GM12878 (cell line): ENCODE results near the gene CD93. TPM values are rescaled to one million over a fixed set of nuclear protein-coding genes. Genes with fewer than 3 reads are reported as not detected.

Source experiments
- ATAC-seq: fragments of 200-7000 bp; cut with Tn5 transposase; 3 replicates; pipeline ENCODE4 v1.9.1; 2020; ENCODE audit warnings: mild to moderate bottlenecking, moderate library complexity
- BruUV-seq: library from RNA; stranded (reverse); fragments of 400-500 nt; replicated peaks from 2 replicates; lab custom pipeline; 2021; lab: Mats Ljungman, UMichigan
- CTCF ChIA-PET: fragments of 300-600 bp; sonication (Branson Sonifier 250); formaldehyde crosslinking; extraction: SDS; loops from one replicate; lab custom pipeline; 2021; ENCODE audit warnings: inconsistent platforms; lab: Yijun Ruan, JAX
- POLR2A ChIA-PET: fragments of 350-600 bp; formaldehyde crosslinking; extraction: SDS; loops from one replicate; lab custom pipeline; 2021; ENCODE audit warnings: inconsistent platforms; lab: Charles Lee
- RAD21 ChIA-PET: fragments of 300-600 bp; sonication (Branson Sonifier 250); formaldehyde crosslinking; loops from one replicate; lab custom pipeline; 2023; ENCODE audit warnings: antibody characterized with exemption; ENCODE audit not compliant: unreplicated experiment; lab: Charles Lee
- SMC1A ChIA-PET: fragments of 300-600 bp; sonication (Branson Sonifier 250); formaldehyde crosslinking; loops from one replicate; lab custom pipeline; 2023; ENCODE audit not compliant: unreplicated experiment, uncharacterized antibody; lab: Charles Lee
- DNase-seq: peaks from one replicate; pipeline ENCODE4 v3.0.0-alpha.2; 2011; ENCODE audit warnings: low read depth, low spot score
- FAIRE-seq: peaks from 3 replicates; lab custom pipeline; 2011; peaks lifted over from hg19 to GRCh38; lab: Jason Lieb, UNC
- H2AFZ ChIP-seq: 2 replicates; pipeline ENCODE4 v1.6.0; 2011; ENCODE audit warnings: low read depth, low read length, control low read depth; ENCODE audit not compliant: control insufficient read depth
- H3K27ac ChIP-seq: 2 replicates; pipeline ENCODE4 v1.5.1; 2011; ENCODE audit warnings: control low read depth; ENCODE audit not compliant: control insufficient read depth, insufficient read depth
- H3K27me3 ChIP-seq, 2 experiments: replicated peaks in 1 of 2; 2 replicates each; pipeline versions ENCODE4 v1.6.0 to v1.6.1; 2011; ENCODE audit warnings: low read length in 1 of 2; ENCODE audit not compliant: control insufficient read depth in 2 of 2, insufficient read depth in 2 of 2
- H3K36me3 ChIP-seq, 2 experiments: 2 replicates each; pipeline ENCODE4 v1.5.1; 2011; ENCODE audit warnings: low read length in 1 of 2; ENCODE audit not compliant: control insufficient read depth in 2 of 2, insufficient read depth in 2 of 2
- H3K4me1 ChIP-seq: 2 replicates; pipeline ENCODE4 v1.6.1; 2011; ENCODE audit warnings: mild to moderate bottlenecking, low read length, moderate library complexity, mixed read lengths; ENCODE audit not compliant: control insufficient read depth, insufficient read depth
- H3K4me2 ChIP-seq: 2 replicates; pipeline ENCODE4 v1.6.0; 2011; ENCODE audit warnings: control low read depth; ENCODE audit not compliant: control insufficient read depth, insufficient read depth
- H3K4me3 ChIP-seq: fragments of 200-600 bp; sonication (generic); 2 replicates; pipeline ENCODE4 v1.5.1; 2016
- H3K79me2 ChIP-seq: 2 replicates; pipeline ENCODE4 v1.6.0; 2011; ENCODE audit warnings: low read length; ENCODE audit not compliant: control insufficient read depth, insufficient read depth
- H3K9ac ChIP-seq: 2 replicates; pipeline ENCODE4 v1.8.0; 2011; ENCODE audit warnings: low read length, control low read depth, mixed read lengths; ENCODE audit not compliant: control insufficient read depth, insufficient read depth
- H3K9me3 ChIP-seq: replicated peaks from 3 replicates; pipeline ENCODE4 v1.5.1; 2011; ENCODE audit warnings: mild to moderate bottlenecking, low read length; ENCODE audit not compliant: control insufficient read depth, insufficient read depth
- H4K20me1 ChIP-seq: 2 replicates; pipeline ENCODE4 v1.6.0; 2011; ENCODE audit not compliant: control insufficient read depth, insufficient read depth
- ATF7 ChIP-seq: fragments of 450-650 bp; IDR thresholded peaks from 2 replicates; pipeline ENCODE4 v1.6.1; 2016; ENCODE audit warnings: low read depth, mild to moderate bottlenecking
- BRCA1 ChIP-seq: IDR thresholded peaks from 2 replicates; pipeline ENCODE4 v1.6.1; 2011; ENCODE audit warnings: low read depth, low read length, improper control_type of control experiment
- CREB1 ChIP-seq: IDR thresholded peaks from 2 replicates; pipeline ENCODE4 v1.6.1; 2012; ENCODE audit warnings: low read depth, mild to moderate bottlenecking, inconsistent platforms
- EGR1 ChIP-seq, 2 experiments: IDR thresholded peaks; 1 replicate in 1 of 2; 2 replicates in 1 of 2; pipeline ENCODE4 v1.6.1; 2011 to 2012; ENCODE audit warnings: low read depth in 2 of 2, low read length in 2 of 2, borderline replicate concordance in 1 of 2, mild to moderate bottlenecking in 1 of 2, moderate library complexity in 1 of 2
- FOS ChIP-seq: IDR thresholded peaks from 3 replicates; pipeline ENCODE4 v1.6.1; 2011; ENCODE audit warnings: borderline replicate concordance; ENCODE audit not compliant: insufficient read length; ENCODE audit errors: extremely low read depth
- JUNB ChIP-seq: IDR thresholded peaks from 2 replicates; pipeline ENCODE4 v1.6.1; 2016; ENCODE audit warnings: antibody characterized with exemption, mild to moderate bottlenecking
- KAT2A ChIP-seq: conservative IDR thresholded peaks from 2 replicates; pipeline ENCODE4 v1.6.1; 2011; ENCODE audit warnings: low read depth, low read length; ENCODE audit not compliant: control insufficient read depth
- MEF2B ChIP-seq: fragments of 450-650 bp; IDR thresholded peaks from 2 replicates; pipeline ENCODE4 v1.6.1; 2018; ENCODE audit warnings: mild to moderate bottlenecking, moderate library complexity; ENCODE audit not compliant: partially characterized antibody, poor library complexity, severe bottlenecking
- NFIC ChIP-seq: IDR thresholded peaks from 2 replicates; pipeline ENCODE4 v1.6.1; 2012; ENCODE audit warnings: low read depth, mild to moderate bottlenecking, inconsistent platforms, low read length, moderate library complexity
- TARDBP ChIP-seq: IDR thresholded peaks from 2 replicates; pipeline ENCODE4 v1.6.1; 2016; ENCODE audit warnings: borderline replicate concordance
- YBX1 ChIP-seq: fragments of 450-650 bp; IDR thresholded peaks from 2 replicates; pipeline ENCODE4 v1.6.1; 2016; ENCODE audit warnings: antibody characterized with exemption
- ZSCAN29 ChIP-seq: fragments of 450-650 bp; IDR thresholded peaks from 2 replicates; pipeline ENCODE4 v1.6.1; 2017; ENCODE audit warnings: mild to moderate bottlenecking, moderate library complexity
- WGBS: methylation state at CpG from one replicate; pipeline ENCODE4 v1.1.6; 2016; ENCODE audit warnings: low lambda C conversion rate; ENCODE audit not compliant: insufficient replicate concordance, insufficient coverage; ENCODE audit errors: missing lambda C conversion rate; 5-methylcytosine and 5-hydroxymethylcytosine counted together
- in situ Hi-C: fragments of 300-500 bp; cut with MboI; formaldehyde crosslinking; loops from 9 replicates; pipeline ENCODE4 v1.14.3; 2018; ENCODE audit warnings: mixed read lengths
- intact Hi-C: fragments of 100-400 bp; cut with micrococcal nuclease; formaldehyde crosslinking; loops from one replicate; pipeline ENCODE4 v1.14.2; 2022; ENCODE audit not compliant: unreplicated experiment
- polyA plus RNA-seq, 11 experiments: library from polyadenylated mRNA; depleted of rRNA in 4 of 11; unstranded in 6 of 11; stranded (reverse) in 5 of 11; fragments of >200 nt; fragmentation: Nextera tagmentation in 4 of 11; fragmentation: Illumina TruSeq in 1 of 11; extraction: Ambion mirVana in 4 of 11; extraction: Trizol in 1 of 11; gene quantifications; 1 replicate in 1 of 11; 2 replicates in 10 of 11; pipeline versions ENCODE4 v1.2.1 to v1.2.3, GENCODE V29; 2011 to 2016; ENCODE audit warnings: inconsistent platforms in 2 of 11, missing spikeins in 2 of 11, low read depth in 1 of 11
- total RNA-seq, 4 experiments: library from RNA; depleted of rRNA in 3 of 4; stranded (reverse); fragments of >200 nt in 3 of 4; fragmentation: Illumina TruSeq in 1 of 4; extraction: Trizol in 1 of 4; gene quantifications; 2 replicates each; pipeline versions ENCODE4 v1.2.1 to v1.2.3, GENCODE V29; 2013 to 2021
- TF ChIP-seq, protein P1 (sequence below): IDR thresholded peaks from 2 replicates; pipeline ENCODE4 v1.6.1; 2012; ENCODE audit warnings: low read length, inconsistent platforms
- TF ChIP-seq, protein P2 (sequence below): fragments of 450-650 bp; IDR thresholded peaks from 2 replicates; pipeline ENCODE4 v1.6.1; 2016; ENCODE audit warnings: mild to moderate bottlenecking
- TF ChIP-seq, protein P3 (sequence below): IDR thresholded peaks from 2 replicates; pipeline ENCODE4 v1.6.1; 2011; ENCODE audit warnings: low read depth, low read length, improper control_type of control experiment, borderline replicate concordance

Gene CD93
- total and polyA plus RNA-seq, 10 of the 15 experiments (the other 5 are each of a cell fraction or from before 2014, with no cell fraction given), result 0.20 to 2.7 (median 0.92) TPM

DNA sequence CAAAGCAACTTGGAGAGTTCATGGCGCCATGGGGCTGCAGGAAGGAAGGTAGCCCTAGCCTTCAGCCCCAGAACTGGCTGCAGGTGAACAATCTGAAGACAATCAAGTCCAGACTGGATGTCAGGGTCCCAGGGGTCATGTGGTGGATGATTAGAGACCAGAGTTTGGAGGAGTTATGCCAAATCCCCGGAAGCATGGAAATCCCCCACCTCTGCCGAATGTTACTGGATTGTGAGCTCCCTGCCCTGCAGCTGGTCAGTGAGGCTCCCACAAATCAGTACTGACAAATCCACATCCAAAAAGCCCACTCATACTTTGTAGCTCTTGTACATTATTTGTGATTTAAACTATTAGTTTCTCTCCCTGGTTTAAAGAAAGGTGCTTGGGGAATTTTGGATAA is 21.3 kb upstream of the CD93 start:
- SMC1A ChIA-PET, result interaction anchor here (0.7 to 7.5 kb wide), 5 partner anchors 11 to 94 kb away, joined by 3 to 52 read pairs (median 3); no protein-coding TSS in a partner anchor

More for the DNA sequence above, 21.3 kb upstream of the CD93 start:
- Histone ChIP-seq H4K20me1 (no peaks in the 10 kb centered on the region), H2AFZ (no peak overlapping the region), H3K27me3 (no peaks in the 10 kb centered on the region; a peak in 1 of 4 replicates), H3K4me2 (no peak overlapping the region), H3K36me3 (no peaks in the 10 kb centered on the region), H3K27ac (no peak overlapping the region), H3K4me3 (no peak overlapping the region), H3K79me2 (no peaks in the 10 kb centered on the region), H3K4me1 (no peaks in the 10 kb centered on the region), H3K9me3 (no peaks in the 10 kb centered on the region), H3K9ac (no peak overlapping the region)
- ChIA-PET POLR2A (no interaction called here), RAD21 (interaction anchor here (1.1 kb wide), 1 partner anchor 9 kb away, joined by 4 read pairs; no protein-coding TSS in a partner anchor), CTCF (interaction anchor here (0.8 to 1.6 kb wide), 3 partner anchors 11 to 42 kb away, joined by 3 to 4 read pairs (median 3); no protein-coding TSS in a partner anchor)
- no peak for DNase-seq
- in situ Hi-C loops (no loop called here), intact Hi-C loops (no loop called here)
- no peak for FAIRE-seq
- TF ChIP-seq, protein P1, sequence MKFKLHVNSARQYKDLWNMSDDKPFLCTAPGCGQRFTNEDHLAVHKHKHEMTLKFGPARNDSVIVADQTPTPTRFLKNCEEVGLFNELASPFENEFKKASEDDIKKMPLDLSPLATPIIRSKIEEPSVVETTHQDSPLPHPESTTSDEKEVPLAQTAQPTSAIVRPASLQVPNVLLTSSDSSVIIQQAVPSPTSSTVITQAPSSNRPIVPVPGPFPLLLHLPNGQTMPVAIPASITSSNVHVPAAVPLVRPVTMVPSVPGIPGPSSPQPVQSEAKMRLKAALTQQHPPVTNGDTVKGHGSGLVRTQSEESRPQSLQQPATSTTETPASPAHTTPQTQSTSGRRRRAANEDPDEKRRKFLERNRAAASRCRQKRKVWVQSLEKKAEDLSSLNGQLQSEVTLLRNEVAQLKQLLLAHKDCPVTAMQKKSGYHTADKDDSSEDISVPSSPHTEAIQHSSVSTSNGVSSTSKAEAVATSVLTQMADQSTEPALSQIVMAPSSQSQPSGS, result no peak
- TF ChIP-seq JUNB (no peak), ZSCAN29 (no peak), EGR1 (IDR thresholded peaks at IDR 0.05; ENCODE audit: borderline replicate concordance in 1 of 2, low read depth in 2 of 2, low read length in 2 of 2) (no peak), ATF7 (no peak), FOS (no peak), MEF2B (no peak), NFIC (no peak), KAT2A (no peak), YBX1 (no peak), CREB1 (no peak), TARDBP (no peak), BRCA1 (no peak)
- TF ChIP-seq, protein P2, sequence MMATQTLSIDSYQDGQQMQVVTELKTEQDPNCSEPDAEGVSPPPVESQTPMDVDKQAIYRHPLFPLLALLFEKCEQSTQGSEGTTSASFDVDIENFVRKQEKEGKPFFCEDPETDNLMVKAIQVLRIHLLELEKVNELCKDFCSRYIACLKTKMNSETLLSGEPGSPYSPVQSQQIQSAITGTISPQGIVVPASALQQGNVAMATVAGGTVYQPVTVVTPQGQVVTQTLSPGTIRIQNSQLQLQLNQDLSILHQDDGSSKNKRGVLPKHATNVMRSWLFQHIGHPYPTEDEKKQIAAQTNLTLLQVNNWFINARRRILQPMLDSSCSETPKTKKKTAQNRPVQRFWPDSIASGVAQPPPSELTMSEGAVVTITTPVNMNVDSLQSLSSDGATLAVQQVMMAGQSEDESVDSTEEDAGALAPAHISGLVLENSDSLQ, result no peak
- TF ChIP-seq, protein P3, sequence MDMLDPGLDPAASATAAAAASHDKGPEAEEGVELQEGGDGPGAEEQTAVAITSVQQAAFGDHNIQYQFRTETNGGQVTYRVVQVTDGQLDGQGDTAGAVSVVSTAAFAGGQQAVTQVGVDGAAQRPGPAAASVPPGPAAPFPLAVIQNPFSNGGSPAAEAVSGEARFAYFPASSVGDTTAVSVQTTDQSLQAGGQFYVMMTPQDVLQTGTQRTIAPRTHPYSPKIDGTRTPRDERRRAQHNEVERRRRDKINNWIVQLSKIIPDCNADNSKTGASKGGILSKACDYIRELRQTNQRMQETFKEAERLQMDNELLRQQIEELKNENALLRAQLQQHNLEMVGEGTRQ, result no peak
- no TSS peak for BruUV-seq
- no peak; the same call in 2 of the 3 replicates for ATAC-seq
- 53% methylated on average over 3 of the region's 3 CpGs for WGBS
